Activated naive CD4-positive, alpha-beta T cell treated with anti-CD3 and anti-CD28 coated beads for 36 hours (primary cell): Measurements from ENCODE around the gene PRND. TPM values are rescaled to one million over a fixed set of nuclear protein-coding genes. Genes with fewer than 3 reads are reported as not detected.
"Not testable (repeated sequence)": the region's sequence is repeated elsewhere in the genome, so short reads cannot be mapped to it uniquely, and the experiment has no call there.

ENCODE experiments used
- CTCF ChIA-PET: fragments of 350-600 bp; sonication (Branson Sonifier 250); formaldehyde crosslinking; loops from one replicate; lab custom pipeline; 2021; ENCODE audit warnings: antibody characterized with exemption; lab: Charles Lee
- DNase-seq: peaks from one replicate; pipeline ENCODE4 v3.0.0-alpha.2; 2020
- H3K27ac Mint-ChIP-seq: one replicate; pipeline ENCODE4 v1.8.0; 2021; ENCODE audit warnings: mild to moderate bottlenecking, mixed read lengths
- H3K27me3 Mint-ChIP-seq: one replicate; pipeline ENCODE4 v1.8.0; 2021; ENCODE audit warnings: low read depth, mixed read lengths
- H3K36me3 Mint-ChIP-seq: one replicate; pipeline ENCODE4 v1.8.0; 2021; ENCODE audit warnings: low read depth, mixed read lengths
- H3K4me1 Mint-ChIP-seq: one replicate; pipeline ENCODE4 v1.8.0; 2021; ENCODE audit warnings: low read depth, mixed read lengths
- H3K4me3 Mint-ChIP-seq: one replicate; pipeline ENCODE4 v1.8.0; 2021; ENCODE audit warnings: mild to moderate bottlenecking, moderate library complexity, mixed read lengths
- H3K9me3 Mint-ChIP-seq: one replicate; pipeline ENCODE4 v1.8.0; 2021; ENCODE audit warnings: mixed read lengths
- intact Hi-C: fragments of 100-400 bp; cut with micrococcal nuclease; formaldehyde crosslinking; loops from one replicate; pipeline ENCODE4 v1.15.1; 2023
- total RNA-seq, 2 experiments: library from RNA; stranded (reverse); gene quantifications; one replicate each; pipeline ENCODE4 v1.2.3, GENCODE V29; 2021

Gene PRND
- total RNA-seq, 2 experiments from 2014 or later = not detected

- Mint-ChIP-seq H3K9me3 (peaks cover 11% of the 10 kb centered on the region), H3K4me1 (no peaks in the 10 kb centered on the region), H3K36me3 (peaks cover 6% of the 10 kb centered on the region), H3K4me3 (no peak overlapping the region), H3K27ac (no peak overlapping the region), H3K27me3 (no peaks in the 10 kb centered on the region)
- intact Hi-C loops = no loop called here
- CTCF ChIA-PET = interaction anchor here (0.6 to 1.3 kb wide), 2 partner anchors 9 to 478 kb away, joined by 3 read pairs; no protein-coding TSS in a partner anchor
- DNase-seq = no peak
Observed at GRCh38 chr20:4772132-4772531, 50.4 kb downstream of the PRND start.

GRCh38 chr20:4773014-4773413, 51.3 kb downstream of the PRND start:
- H3K36me3 Mint-ChIP-seq, CTCF ChIA-PET: not testable (repeated sequence)

GRCh38 chr20:4773736-4774135, 52.0 kb downstream of the PRND start:
- Mint-ChIP-seq H3K27ac (no peak overlapping the region), H3K9me3 (peaks cover 11% of the 10 kb centered on the region), H3K4me1 (no peaks in the 10 kb centered on the region), H3K36me3 (peaks cover 6% of the 10 kb centered on the region), H3K27me3 (no peaks in the 10 kb centered on the region), H3K4me3 (no peak overlapping the region)
- no peak for DNase-seq
- intact Hi-C loops = no loop called here
- CTCF ChIA-PET = no interaction called here

More at GRCh38 chr20:4773014-4773413, 51.3 kb downstream of the PRND start:
- H3K4me3 Mint-ChIP-seq, intact Hi-C loops, H3K4me1 Mint-ChIP-seq, DNase-seq, H3K27ac Mint-ChIP-seq, H3K27me3 Mint-ChIP-seq: not testable (repeated sequence)
- H3K9me3 Mint-ChIP-seq = peaks cover 11% of the 10 kb centered on the region

GRCh38 chr20:4774207-4774606, 52.5 kb downstream of the PRND start:
- Mint-ChIP-seq H3K4me3 (no peak overlapping the region), H3K9me3 (peaks cover 11% of the 10 kb centered on the region), H3K36me3 (peaks cover 6% of the 10 kb centered on the region), H3K27me3 (no peaks in the 10 kb centered on the region), H3K27ac (no peak overlapping the region), H3K4me1 (no peaks in the 10 kb centered on the region)
- CTCF ChIA-PET = no interaction called here
- intact Hi-C loops = no loop called here
- no peak for DNase-seq

GRCh38 chr20:4775322-4776078, 53.8 kb downstream of the PRND start:
- peaks cover 6% of the 10 kb centered on the region for H3K36me3 Mint-ChIP-seq
- intact Hi-C loops = no loop called here
- CTCF ChIA-PET = interaction anchor here (0.7 kb wide), 2 partner anchors 75 to 363 kb away, joined by 3 to 4 read pairs; no protein-coding TSS in a partner anchor

GRCh38 chr20:4776079-4776630, 54.4 kb downstream of the PRND start:
- no peaks in the 10 kb centered on the region for H3K27me3 Mint-ChIP-seq
- intact Hi-C loops = no loop called here
- peaks cover 6% of the 10 kb centered on the region for H3K36me3 Mint-ChIP-seq
- peaks cover 9% of the 10 kb centered on the region for H3K9me3 Mint-ChIP-seq
- no peak overlapping the region for H3K27ac Mint-ChIP-seq
- no peak overlapping the region for H3K4me3 Mint-ChIP-seq
- CTCF ChIA-PET = interaction anchor here (0.7 kb wide), 2 partner anchors 74 to 364 kb away, joined by 3 to 4 read pairs; no protein-coding TSS in a partner anchor
- H3K4me1 Mint-ChIP-seq = peaks cover 9% of the 10 kb centered on the region
- no peak for DNase-seq

More at GRCh38 chr20:4775322-4776078, 53.8 kb downstream of the PRND start:
- H3K27ac Mint-ChIP-seq = no peak overlapping the region
- H3K9me3 Mint-ChIP-seq = peaks cover 11% of the 10 kb centered on the region
- H3K27me3 Mint-ChIP-seq = no peaks in the 10 kb centered on the region
- peaks cover 6% of the 10 kb centered on the region for H3K4me1 Mint-ChIP-seq
- no peak overlapping the region for H3K4me3 Mint-ChIP-seq
- DNase-seq = no peak

Other genes starting within 250 kb of the PRND start
- 10 to 100 TPM; 37.4 to 37.6 TPM for gene PRNP, start 35.5 kb upstream of the PRND start, total RNA-seq
- 10 to 100 TPM; 26.7 to 27.9 TPM for gene RASSF2, start 101.7 kb downstream of the PRND start, total RNA-seq